GM12878 (cell line): ENCODE measurements around the gene EDC3.

Experiments used
- CTCF ChIP-seq, 3 experiments: IDR thresholded peaks in 2 of 3; conservative IDR thresholded peaks in 1 of 3; 2 replicates each; pipeline ENCODE4 v1.5.1; 2011; ENCODE audit warnings: low read depth in 3 of 3, low read length in 3 of 3, mild to moderate bottlenecking in 3 of 3, control low read depth in 2 of 3, moderate library complexity in 2 of 3, inconsistent platforms in 1 of 3, mixed read lengths in 1 of 3; ENCODE audit not compliant: control insufficient read depth in 2 of 3, insufficient read depth in 1 of 3; ENCODE audit errors: extremely low read depth in 1 of 3
- POLR2A ChIP-seq: IDR thresholded peaks from 2 replicates; pipeline ENCODE4 v1.6.1; 2011; ENCODE audit warnings: low read depth, mild to moderate bottlenecking, low read length
- RAD21 ChIP-seq: IDR thresholded peaks from 2 replicates; pipeline ENCODE4 v1.6.1; 2011; ENCODE audit warnings: mild to moderate bottlenecking, low read depth, low read length, moderate library complexity; ENCODE audit not compliant: insufficient read depth
- REST ChIP-seq: IDR thresholded peaks from 2 replicates; pipeline ENCODE4 v1.6.1; 2012; ENCODE audit warnings: mild to moderate bottlenecking, low read depth, low read length
- SIN3A ChIP-seq: IDR thresholded peaks from 2 replicates; pipeline ENCODE4 v1.6.1; 2012; ENCODE audit warnings: low read depth, low read length, improper control_type of control experiment
- TARDBP ChIP-seq: IDR thresholded peaks from 2 replicates; pipeline ENCODE4 v1.6.1; 2016; ENCODE audit warnings: borderline replicate concordance
- TF ChIP-seq, protein P1 (sequence below): fragments of 450-650 bp; IDR thresholded peaks from 2 replicates; pipeline ENCODE4 v1.6.1; 2016; ENCODE audit warnings: mild to moderate bottlenecking

DNA sequence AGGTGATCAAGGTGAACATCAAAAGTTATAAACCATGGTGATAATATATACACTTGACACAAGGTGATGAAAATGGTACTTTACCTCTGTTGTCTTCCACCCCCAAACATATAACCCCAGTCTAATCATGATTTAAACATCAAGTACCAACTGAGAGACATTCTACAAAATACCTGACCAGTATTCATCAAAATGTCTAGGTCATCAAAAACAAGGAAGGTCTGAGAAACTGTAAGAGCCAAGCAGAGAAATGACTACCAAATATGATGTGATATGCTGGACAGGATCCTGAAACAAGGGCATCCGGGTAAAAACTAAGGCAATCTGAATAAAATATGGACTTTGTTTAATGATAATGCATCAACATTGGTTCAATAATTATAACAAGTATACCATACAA, 27.8 kb downstream of the EDC3 start:
- TF ChIP-seq REST, result no peak
- TF ChIP-seq RAD21, result no peak
- no peak for TF ChIP-seq CTCF (IDR thresholded peaks at IDR 0.05 in 2 of 3, conservative IDR thresholded peaks at IDR 0.05 in 1 of 3; ENCODE audit: control insufficient read depth in 2 of 3, extremely low read depth in 1 of 3, insufficient read depth in 1 of 3, low read depth in 3 of 3, low read length in 3 of 3)
- TF ChIP-seq POLR2A, result no peak
- no peak for TF ChIP-seq SIN3A
- TF ChIP-seq, protein P1, sequence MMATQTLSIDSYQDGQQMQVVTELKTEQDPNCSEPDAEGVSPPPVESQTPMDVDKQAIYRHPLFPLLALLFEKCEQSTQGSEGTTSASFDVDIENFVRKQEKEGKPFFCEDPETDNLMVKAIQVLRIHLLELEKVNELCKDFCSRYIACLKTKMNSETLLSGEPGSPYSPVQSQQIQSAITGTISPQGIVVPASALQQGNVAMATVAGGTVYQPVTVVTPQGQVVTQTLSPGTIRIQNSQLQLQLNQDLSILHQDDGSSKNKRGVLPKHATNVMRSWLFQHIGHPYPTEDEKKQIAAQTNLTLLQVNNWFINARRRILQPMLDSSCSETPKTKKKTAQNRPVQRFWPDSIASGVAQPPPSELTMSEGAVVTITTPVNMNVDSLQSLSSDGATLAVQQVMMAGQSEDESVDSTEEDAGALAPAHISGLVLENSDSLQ, result no peak
- TF ChIP-seq TARDBP, result no peak
